HFFc6 (cell line): ENCODE results near the gene NHEJ1. TPM values are rescaled to one million over a fixed set of nuclear protein-coding genes. Genes with fewer than 3 reads are reported as not detected.

Experiments
- DNase-seq: peaks from one replicate; pipeline ENCODE4 v3.0.0-alpha.2; 2018
- H3K27ac Mint-ChIP-seq: 2 replicates; pipeline ENCODE4 v1.8.0; 2020; ENCODE audit warnings: mild to moderate bottlenecking, mixed read lengths
- H3K27me3 Mint-ChIP-seq: 2 replicates; pipeline ENCODE4 v1.8.0; 2021; ENCODE audit warnings: mild to moderate bottlenecking, moderate library complexity, mixed read lengths; ENCODE audit not compliant: insufficient read depth
- H3K36me3 Mint-ChIP-seq: 2 replicates; pipeline ENCODE4 v1.8.0; 2021; ENCODE audit warnings: low read depth, mixed read lengths
- H3K4me1 Mint-ChIP-seq: 2 replicates; pipeline ENCODE4 v1.8.0; 2020; ENCODE audit warnings: low read depth, mixed read lengths
- H3K4me3 Mint-ChIP-seq: 2 replicates; pipeline ENCODE4 v1.8.0; 2020; ENCODE audit warnings: mild to moderate bottlenecking, moderate library complexity, mixed read lengths
- H3K9me3 Mint-ChIP-seq: 2 replicates; pipeline ENCODE4 v1.8.0; 2020; ENCODE audit warnings: mild to moderate bottlenecking, mixed read lengths
- CTCF ChIP-seq: fragments of 200-600 bp; sonication (generic); IDR thresholded peaks from 2 replicates; pipeline ENCODE4 v1.5.0; 2021; ENCODE audit warnings: antibody characterized with exemption, mild to moderate bottlenecking
- total RNA-seq, 6 experiments: library from RNA; stranded (reverse); fragmentation: NEBNext Ultra II Directional; extraction: Animal tissue kit (Norgen Biotek cat#: 25700); gene quantifications; 2 replicates in 1 of 6; 3 replicates in 5 of 6; pipeline ENCODE4 v1.2.3, GENCODE V29; 2021

The NHEJ1 gene
- total RNA-seq, 6 experiments from 2014 or later: 12.0 to 16.6 (median 14.1) TPM

GRCh38 chr2:219029829-219030165, 130.8 kb downstream of the NHEJ1 start:
- Mint-ChIP-seq H3K4me3 (no peak overlapping the region), H3K4me1 (no peaks in the 10 kb centered on the region), H3K9me3 (no peaks in the 10 kb centered on the region), H3K36me3 (no peaks in the 10 kb centered on the region), H3K27ac (no peak overlapping the region), H3K27me3 (peaks cover 45% of the 10 kb centered on the region)
- TF ChIP-seq CTCF: peak; percentile 99
- DNase-seq: peak; percentile 47

- no peaks in the 10 kb centered on the region for H3K9me3 Mint-ChIP-seq
- no peak overlapping the region for H3K4me3 Mint-ChIP-seq
- no peaks in the 10 kb centered on the region for H3K36me3 Mint-ChIP-seq
- no peak for DNase-seq
- peaks cover 49% of the 10 kb centered on the region for H3K27me3 Mint-ChIP-seq
- H3K27ac Mint-ChIP-seq: no peak overlapping the region
- no peaks in the 10 kb centered on the region for H3K4me1 Mint-ChIP-seq
- TF ChIP-seq CTCF: no peak
These were observed 131.4 kb downstream of the NHEJ1 start for GRCh38 chr2:219028996-219029828.

- Mint-ChIP-seq H3K27me3 (peaks cover 53% of the 10 kb centered on the region), H3K4me1 (no peaks in the 10 kb centered on the region), H3K27ac (no peak overlapping the region), H3K36me3 (no peaks in the 10 kb centered on the region), H3K4me3 (no peak overlapping the region), H3K9me3 (no peaks in the 10 kb centered on the region)
- no peak for DNase-seq
- no peak for TF ChIP-seq CTCF
These were observed 132.5 kb downstream of the NHEJ1 start for GRCh38 chr2:219028141-219028540.

DNA sequence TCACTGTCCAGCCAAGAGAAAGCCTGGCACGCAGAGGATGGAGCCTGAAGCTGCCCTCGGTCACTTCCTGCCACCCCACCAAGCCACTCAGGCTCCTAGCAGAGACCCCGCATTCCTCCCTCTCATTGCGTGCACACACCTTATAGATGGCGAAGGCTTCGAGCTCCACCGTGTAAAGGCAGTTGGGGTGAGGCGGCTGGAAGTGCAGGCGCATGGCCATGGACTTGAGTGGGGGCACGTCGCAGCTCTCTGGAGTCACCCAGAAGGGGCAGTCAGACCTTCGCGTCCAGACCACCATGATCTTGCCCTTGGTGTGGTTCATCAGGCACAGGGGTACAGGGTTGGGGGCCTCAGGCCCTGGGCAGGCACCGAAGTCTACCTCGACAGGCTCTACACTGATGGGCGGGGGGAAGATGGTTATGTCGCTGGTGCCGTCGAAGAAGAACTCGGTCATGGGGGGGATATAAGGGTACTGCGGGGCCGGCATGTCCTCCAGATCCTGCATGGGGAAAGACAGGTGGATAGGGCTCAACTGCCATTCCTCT, 133.0 kb downstream of the NHEJ1 start:
- Mint-ChIP-seq H3K9me3 (no peaks in the 10 kb centered on the region), H3K36me3 (no peaks in the 10 kb centered on the region), H3K4me1 (no peaks in the 10 kb centered on the region), H3K27me3 (peaks cover 50% of the 10 kb centered on the region), H3K27ac (no peak overlapping the region), H3K4me3 (no peak overlapping the region)
- no peak for DNase-seq
- no peak for TF ChIP-seq CTCF

DNA sequence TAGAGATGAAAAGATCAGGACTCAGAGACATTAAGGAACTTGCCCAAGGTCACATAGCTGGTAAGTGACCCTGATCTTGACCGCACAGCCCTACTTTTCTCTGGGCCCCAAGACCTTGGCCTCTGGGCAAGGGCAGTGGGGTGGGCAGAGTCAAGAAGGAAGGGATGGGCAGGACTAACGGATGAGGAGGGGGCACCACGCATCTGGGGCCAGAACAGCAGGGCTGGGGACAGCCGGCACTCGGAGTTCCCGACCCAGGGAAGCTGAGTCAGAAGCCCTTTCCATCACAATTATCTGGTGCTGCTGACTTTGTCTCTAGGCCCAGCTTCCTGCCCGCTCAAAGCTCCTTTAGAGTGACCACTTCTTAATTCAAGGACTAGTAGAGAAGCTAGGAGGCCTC, 133.7 kb downstream of the NHEJ1 start:
- H3K9me3 Mint-ChIP-seq: no peaks in the 10 kb centered on the region
- no peak overlapping the region for H3K27ac Mint-ChIP-seq
- H3K27me3 Mint-ChIP-seq: peaks cover 47% of the 10 kb centered on the region
- H3K36me3 Mint-ChIP-seq: no peaks in the 10 kb centered on the region
- H3K4me1 Mint-ChIP-seq: no peaks in the 10 kb centered on the region
- H3K4me3 Mint-ChIP-seq: no peak overlapping the region
- no peak for DNase-seq
- no peak for TF ChIP-seq CTCF
